Spleen (tissue), 11 donors: Measurements from ENCODE around the gene PSMG3. TPM values are rescaled to one million over a fixed set of nuclear protein-coding genes. Genes with fewer than 3 reads are reported as not detected.

Source experiments
- DNase-seq: peaks from one replicate; pipeline ENCODE4 v3.0.0-alpha.2; 2020
- H3K27ac ChIP-seq, 8 donors: fragments of 200-600 bp; sonication (generic) in 7 of 8; 1 replicate in 4 of 8; 2 replicates in 4 of 8; pipeline versions ENCODE4 v1.5.0 to v1.8.0; 2016 to 2021; ENCODE audit warnings: inconsistent platforms in 4 of 8, mild to moderate bottlenecking in 4 of 8, moderate library complexity in 1 of 8
- H3K27me3 ChIP-seq, 7 donors: fragments of 200-600 bp; sonication (generic) in 6 of 7; replicated peaks in 1 of 7; 1 replicate in 4 of 7; 2 replicates in 3 of 7; pipeline versions ENCODE4 v1.5.0 to v1.8.0; 2016 to 2021; ENCODE audit warnings: inconsistent platforms in 3 of 7, mild to moderate bottlenecking in 1 of 7
- H3K36me3 ChIP-seq, 6 donors: fragments of 200-600 bp; sonication (generic) in 5 of 6; 1 replicate in 4 of 6; 2 replicates in 2 of 6; pipeline versions ENCODE4 v1.5.0 to v1.8.0; 2016 to 2021; ENCODE audit warnings: inconsistent platforms in 2 of 6
- H3K4me1 ChIP-seq, 6 donors: fragments of 200-600 bp; sonication (generic) in 5 of 6; 1 replicate in 3 of 6; 2 replicates in 3 of 6; pipeline versions ENCODE4 v1.5.0 to v1.8.0; 2016 to 2021; ENCODE audit warnings: inconsistent platforms in 3 of 6
- H3K4me3 ChIP-seq, 8 donors: fragments of 200-600 bp; sonication (generic) in 7 of 8; 1 replicate in 4 of 8; 2 replicates in 4 of 8; pipeline versions ENCODE4 v1.5.0 to v1.8.0; 2016 to 2021; ENCODE audit warnings: inconsistent platforms in 4 of 8, mild to moderate bottlenecking in 4 of 8, moderate library complexity in 2 of 8
- H3K9me3 ChIP-seq, 8 donors: fragments of 200-600 bp; sonication (generic) in 7 of 8; 1 replicate in 4 of 8; 2 replicates in 4 of 8; pipeline versions ENCODE4 v1.5.0 to v1.8.0; 2016 to 2021; ENCODE audit warnings: inconsistent platforms in 4 of 8
- POLR2A ChIP-seq, 3 donors: fragments of 450-650 bp; IDR thresholded peaks; one replicate each; pipeline ENCODE4 v1.5.1; 2017; ENCODE audit warnings: antibody characterized with exemption in 3 of 3, mild to moderate bottlenecking in 1 of 3
- POLR2AphosphoS5 ChIP-seq, 3 donors: sonication (generic); formaldehyde crosslinking; IDR thresholded peaks; one replicate each; pipeline ENCODE4 v1.5.1; 2017; ENCODE audit warnings: antibody characterized with exemption in 3 of 3
- WGBS, 5 donors: extraction: QIAGEN DNeasy Blood & Tissue Kit in 3 of 5; methylation state at CpG; one replicate each; pipeline versions ENCODE4 v1.1.5 to v1.1.7; 2013 to 2018; 5-methylcytosine and 5-hydroxymethylcytosine counted together
- intact Hi-C: fragments of 100-400 bp; cut with DNase I; formaldehyde crosslinking; loops from one replicate; pipeline ENCODE4 v1.15.0; 2023; ENCODE audit warnings: low total_unique reads
- polyA plus RNA-seq, 3 donors: library from polyadenylated mRNA; stranded (reverse); fragments of 200-250 nt; gene quantifications; one replicate each; pipeline ENCODE4 v1.2.1, GENCODE V29; 2013
- total RNA-seq, 7 donors: library from RNA; depleted of rRNA in 3 of 7; stranded (reverse); fragments of >200 nt in 3 of 7; fragmentation: NEBNext Ultra II Directional in 4 of 7; extraction: Animal tissue kit (Norgen Biotek cat#: 25700) in 4 of 7; gene quantifications; one replicate each; pipeline versions ENCODE4 v1.1.0 to v1.2.1, GENCODE V29; 2016 to 2021
- TF ChIP-seq, protein P1 (sequence below), 11 experiments: fragments of 200-600 bp in 7 of 11; fragments of 450-650 bp in 4 of 11; sonication (generic) in 4 of 11; IDR thresholded peaks in 8 of 11; conservative IDR thresholded peaks in 3 of 11; 1 replicate in 7 of 11; 2 replicates in 4 of 11; pipeline versions ENCODE4 v1.4.0 to v1.8.0; 2016 to 2021; ENCODE audit warnings: antibody characterized with exemption in 11 of 11, inconsistent platforms in 4 of 11, mild to moderate bottlenecking in 1 of 11
- donor health status: healthy with polysubstance abuse.
- donor health status: DM: no; HTN: no; CAD: no; lungs with moderate emphysema.
- donor health status: DM: no; HTN: no; CAD: no.
- donor health status: Bipolar disorder and iron deficiency.
- donor health status: healthy.
- donor health status: DM: no; HTN: no; CAD: no.
- donor health status: DM: yes; HTN: yes; CAD: no.

The PSMG3 gene
- total and polyA plus RNA-seq, 10 donors: 18.2 to 89.9 (median 30.9) TPM

DNA sequence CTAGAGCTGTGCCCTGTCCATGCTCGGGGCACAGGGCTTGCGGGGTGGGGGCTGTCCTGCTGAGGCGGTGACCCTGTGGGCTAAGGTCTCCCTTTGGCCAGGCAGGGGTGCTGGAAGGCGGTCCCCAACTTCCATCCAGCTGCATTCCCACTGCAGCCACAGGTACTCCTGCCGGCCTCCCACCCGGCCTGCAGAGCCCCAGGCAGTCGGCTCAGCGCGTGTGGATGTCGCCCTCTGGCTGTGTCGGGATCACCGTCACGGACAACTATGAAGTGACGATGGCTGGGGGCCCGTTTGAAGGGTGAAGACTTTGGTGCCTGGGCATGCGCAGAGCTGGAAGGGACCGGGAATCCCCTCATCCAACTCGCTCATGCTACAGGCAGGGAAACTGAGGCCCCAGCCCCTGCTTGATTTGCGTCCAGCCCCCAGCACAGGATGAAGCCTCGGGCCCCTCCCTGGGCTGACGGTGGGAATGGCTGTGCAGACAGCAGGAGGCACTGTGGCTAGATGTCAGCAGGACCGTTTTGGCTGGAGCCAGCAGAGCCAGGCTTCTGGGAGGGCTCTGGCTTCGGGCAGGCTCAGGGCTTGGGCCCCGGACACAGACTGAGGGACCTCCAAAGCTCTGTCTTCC, 11.5 kb downstream of the PSMG3 start:
- Histone ChIP-seq H3K4me1 (peaks cover 0 to 18% (median 6%) of the 10 kb centered on the region in 6 donors), H3K27me3 (peaks cover 0 to 40% (median 0%) of the 10 kb centered on the region in 7 donors), H3K27ac (no peak overlapping the region), H3K4me3 (no peak overlapping the region), H3K36me3 (no peaks in the 10 kb centered on the region), H3K9me3 (no peaks in the 10 kb centered on the region)
- WGBS, 5 donors: 58 to 73% (median 67%) methylated on average over 17 to 24 of the region's 24 CpGs
- intact Hi-C loops: no loop called here
- no peak for TF ChIP-seq POLR2A (IDR thresholded peaks at IDR 0.05)
- TF ChIP-seq, protein P1, sequence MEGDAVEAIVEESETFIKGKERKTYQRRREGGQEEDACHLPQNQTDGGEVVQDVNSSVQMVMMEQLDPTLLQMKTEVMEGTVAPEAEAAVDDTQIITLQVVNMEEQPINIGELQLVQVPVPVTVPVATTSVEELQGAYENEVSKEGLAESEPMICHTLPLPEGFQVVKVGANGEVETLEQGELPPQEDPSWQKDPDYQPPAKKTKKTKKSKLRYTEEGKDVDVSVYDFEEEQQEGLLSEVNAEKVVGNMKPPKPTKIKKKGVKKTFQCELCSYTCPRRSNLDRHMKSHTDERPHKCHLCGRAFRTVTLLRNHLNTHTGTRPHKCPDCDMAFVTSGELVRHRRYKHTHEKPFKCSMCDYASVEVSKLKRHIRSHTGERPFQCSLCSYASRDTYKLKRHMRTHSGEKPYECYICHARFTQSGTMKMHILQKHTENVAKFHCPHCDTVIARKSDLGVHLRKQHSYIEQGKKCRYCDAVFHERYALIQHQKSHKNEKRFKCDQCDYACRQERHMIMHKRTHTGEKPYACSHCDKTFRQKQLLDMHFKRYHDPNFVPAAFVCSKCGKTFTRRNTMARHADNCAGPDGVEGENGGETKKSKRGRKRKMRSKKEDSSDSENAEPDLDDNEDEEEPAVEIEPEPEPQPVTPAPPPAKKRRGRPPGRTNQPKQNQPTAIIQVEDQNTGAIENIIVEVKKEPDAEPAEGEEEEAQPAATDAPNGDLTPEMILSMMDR (IDR thresholded peaks at IDR 0.05 in 8 of 11, conservative IDR thresholded peaks at IDR 0.05 in 3 of 11): peak in 1 of 11 experiments; percentile 11
- DNase-seq: no peak

DNA sequence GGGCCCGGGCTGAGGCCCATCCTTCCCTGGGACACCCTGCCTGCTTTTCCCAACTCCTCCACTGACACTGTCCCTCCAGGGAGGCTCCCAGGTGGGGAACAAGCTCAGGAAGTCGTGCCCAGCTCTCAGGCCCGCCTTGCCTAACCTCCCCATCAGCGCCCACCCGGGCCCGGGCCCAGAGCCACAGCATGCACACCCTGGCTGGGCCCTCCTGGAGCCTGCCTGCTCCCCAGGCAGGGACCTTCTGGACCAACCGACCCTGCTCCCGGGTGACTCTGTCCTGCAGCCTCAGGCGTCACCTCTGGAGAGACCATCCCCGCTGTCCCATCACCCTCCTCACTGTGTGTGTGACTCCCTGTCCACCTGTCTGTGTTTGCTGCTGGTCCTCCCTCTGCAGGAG, 12.1 kb downstream of the PSMG3 start:
- no peak for DNase-seq
- H3K4me1 ChIP-seq: peaks cover 0 to 18% (median 6%) of the 10 kb centered on the region in 6 donors
- no peaks in the 10 kb centered on the region for H3K9me3 ChIP-seq
- H3K27ac ChIP-seq: no peak overlapping the region
- 87 to 94% (median 90%) methylated on average over 10 of the region's 10 CpGs for WGBS, 5 donors
- H3K36me3 ChIP-seq: no peaks in the 10 kb centered on the region
- no peak overlapping the region for H3K4me3 ChIP-seq
- peaks cover 0 to 40% (median 0%) of the 10 kb centered on the region in 7 donors for H3K27me3 ChIP-seq
- intact Hi-C loops: no loop called here
- TF ChIP-seq, protein P1 (IDR thresholded peaks at IDR 0.05 in 8 of 11, conservative IDR thresholded peaks at IDR 0.05 in 3 of 11): no peak
- TF ChIP-seq POLR2A (IDR thresholded peaks at IDR 0.05) (no peak), POLR2AphosphoS5 (IDR thresholded peaks at IDR 0.05) (no peak)

DNA sequence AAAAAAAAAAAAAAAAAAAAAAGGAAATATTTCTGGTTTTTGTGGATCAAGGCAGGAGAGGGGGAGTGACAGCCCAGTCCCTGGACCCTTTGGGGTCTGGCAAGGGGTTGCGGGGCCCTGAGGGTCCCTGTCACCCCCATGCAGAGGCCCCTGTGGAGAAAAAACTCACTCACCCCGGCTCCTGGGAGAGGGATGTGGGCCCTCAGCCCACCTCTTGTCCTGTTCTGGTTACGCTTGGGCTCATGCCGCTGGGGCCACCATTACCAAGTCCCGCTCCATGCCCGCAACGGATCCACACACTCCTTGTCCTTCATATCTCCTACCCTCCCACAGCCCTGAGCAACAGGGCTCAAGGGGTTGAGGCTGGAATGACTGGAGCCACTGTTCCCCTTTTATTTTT, 12.8 kb downstream of the PSMG3 start:
- H3K27ac ChIP-seq: no peak overlapping the region
- no peak for DNase-seq
- H3K36me3 ChIP-seq: no peaks in the 10 kb centered on the region
- intact Hi-C loops: no loop called here
- no peak overlapping the region for H3K4me3 ChIP-seq
- TF ChIP-seq POLR2A (IDR thresholded peaks at IDR 0.05) (no peak), POLR2AphosphoS5 (IDR thresholded peaks at IDR 0.05) (no peak)
- TF ChIP-seq, protein P1 (IDR thresholded peaks at IDR 0.05 in 8 of 11, conservative IDR thresholded peaks at IDR 0.05 in 3 of 11): no peak
- H3K4me1 ChIP-seq: peaks cover 0 to 18% (median 6%) of the 10 kb centered on the region in 6 donors
- WGBS, 5 donors: 89 to 99% (median 96%) methylated on average over 7 of the region's 7 CpGs
- peaks cover 0 to 40% (median 0%) of the 10 kb centered on the region in 7 donors for H3K27me3 ChIP-seq
- no peaks in the 10 kb centered on the region for H3K9me3 ChIP-seq

DNA sequence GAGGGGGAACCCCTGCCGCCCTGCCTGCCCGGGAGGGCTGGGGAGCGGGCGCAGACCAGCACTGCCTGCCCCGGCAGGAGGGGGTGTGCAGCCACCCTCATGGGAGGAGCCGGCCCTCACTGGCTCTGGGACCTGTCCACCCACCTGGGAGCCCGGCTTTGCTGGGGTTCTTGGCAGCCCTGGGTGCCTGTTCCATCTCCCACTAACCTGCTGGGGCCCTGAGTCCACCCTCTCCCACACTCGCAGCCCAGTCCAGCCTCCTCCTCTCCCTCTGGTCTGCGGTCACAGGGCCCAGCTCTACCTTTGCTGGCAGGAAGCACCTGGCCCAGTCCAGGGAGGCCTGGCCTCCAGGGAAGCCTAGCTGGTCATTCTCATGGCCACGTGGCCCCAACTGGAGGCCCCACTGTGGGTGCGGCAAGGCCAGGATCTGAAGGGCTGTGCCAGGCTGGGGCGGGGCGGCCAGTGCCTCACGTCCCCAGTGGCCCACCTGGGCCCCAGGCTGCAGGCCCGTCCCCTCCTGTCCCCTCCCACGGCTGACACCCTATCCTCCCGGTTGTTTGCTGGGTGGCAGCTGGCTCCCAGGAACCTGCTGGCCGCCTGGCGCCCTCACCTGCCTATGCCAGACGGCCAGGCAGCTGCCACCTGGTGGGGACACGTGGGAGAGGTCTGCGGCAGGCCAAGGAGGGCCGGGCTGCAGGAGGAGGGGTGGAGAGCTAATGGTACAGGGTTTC, 13.9 kb downstream of the PSMG3 start, which contains the start of gene TMEM184A:
Gene TMEM184A, minus strand, starts transcription at position 393 of the 731 bp plus-strand sequence. CDS start 721 bp downstream, outside the sequence.
- no peaks in the 10 kb centered on the region for H3K9me3 ChIP-seq
- WGBS, 5 donors: 33 to 55% (median 48%) methylated on average over 14 to 23 of the region's 23 CpGs
- H3K4me1 ChIP-seq: peaks cover 0 to 18% (median 6%) of the 10 kb centered on the region in 6 donors
- no peak within 1 kb of the TSS for H3K4me3 ChIP-seq
- H3K36me3 ChIP-seq: no peaks in the 10 kb centered on the region
- H3K27me3 ChIP-seq: peaks cover 0 to 34% (median 0%) of the 10 kb centered on the region in 7 donors
- H3K27ac ChIP-seq: no peak within 1 kb of the TSS
- TF ChIP-seq POLR2A (IDR thresholded peaks at IDR 0.05): no peak
- peak in 2 of 3 donors; percentile 49 to 71 for TF ChIP-seq POLR2AphosphoS5 (IDR thresholded peaks at IDR 0.05)
- TF ChIP-seq, protein P1 (IDR thresholded peaks at IDR 0.05 in 8 of 11, conservative IDR thresholded peaks at IDR 0.05 in 3 of 11): peak in 10 of 11 experiments; percentile 7 to 59 (median 37)
- DNase-seq: no peak
- intact Hi-C loops: no loop called here
